Activated T-cell treated with anti-CD3 and anti-CD28 coated beads, Interleukin-2, amount 50 U/mL, for 4 hours (primary cell): ENCODE data around the gene CDC42EP5. TPM values are rescaled to one million over a fixed set of nuclear protein-coding genes. Genes with fewer than 3 reads are reported as not detected.

Experiments used
- ATAC-seq, 2 donors: fragments of 200-7000 bp; cut with Tn5 transposase; one replicate each; pipeline ENCODE4 v1.10.0; 2021
- DNase-seq: peaks from one replicate; pipeline ENCODE4 v3.0.0-alpha.2; 2020
- H3K27me3 Mint-ChIP-seq: one replicate; pipeline ENCODE4 v1.8.0; 2021; ENCODE audit warnings: low read depth, mixed read lengths
- H3K36me3 Mint-ChIP-seq: one replicate; pipeline ENCODE4 v1.8.0; 2022; ENCODE audit warnings: mixed read lengths; ENCODE audit not compliant: insufficient read depth
- H3K4me1 Mint-ChIP-seq: one replicate; pipeline ENCODE4 v1.8.0; 2021; ENCODE audit warnings: low read depth, mixed read lengths
- H3K4me3 Mint-ChIP-seq: one replicate; pipeline ENCODE4 v1.8.0; 2021; ENCODE audit warnings: mild to moderate bottlenecking, moderate library complexity, mixed read lengths
- H3K9me3 Mint-ChIP-seq: one replicate; pipeline ENCODE4 v1.8.0; 2021; ENCODE audit warnings: mixed read lengths
- total RNA-seq, 3 donors: library from RNA; stranded (reverse); gene quantifications; one replicate each; pipeline ENCODE4 v1.2.1, GENCODE V29; 2021

Gene CDC42EP5
- total RNA-seq, 3 donors from 2014 or later, result 0.30 TPM; not detected in 2

DNA sequence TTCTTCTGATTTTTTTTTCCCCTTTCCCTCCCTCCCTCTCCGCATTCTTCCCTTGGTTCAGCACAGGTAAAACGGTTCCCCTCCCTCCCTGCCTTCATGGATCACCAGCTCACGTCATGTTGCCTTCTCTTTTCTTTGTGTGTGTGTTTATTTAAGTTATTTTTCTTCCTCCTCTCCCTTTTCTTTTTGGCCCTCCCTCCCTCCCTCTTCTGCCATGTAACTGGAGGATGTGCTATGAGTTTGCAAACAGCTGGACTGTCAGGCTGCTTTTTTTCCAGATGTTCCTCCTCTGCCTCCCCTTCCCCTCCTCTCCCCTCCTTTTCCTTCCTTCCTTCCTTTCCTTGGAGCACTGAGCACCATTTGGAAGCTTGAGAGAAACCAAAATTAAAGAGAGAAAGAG, 11.5 kb downstream of the CDC42EP5 start:
- Mint-ChIP-seq H3K4me1 (peaks cover 19% of the 10 kb centered on the region), H3K36me3 (peaks cover 31% of the 10 kb centered on the region), H3K9me3 (no peaks in the 10 kb centered on the region), H3K4me3 (peak overlapping the region; percentile 71), H3K27me3 (no peaks in the 10 kb centered on the region)
- DNase-seq (no peak), ATAC-seq (no peak)

DNA sequence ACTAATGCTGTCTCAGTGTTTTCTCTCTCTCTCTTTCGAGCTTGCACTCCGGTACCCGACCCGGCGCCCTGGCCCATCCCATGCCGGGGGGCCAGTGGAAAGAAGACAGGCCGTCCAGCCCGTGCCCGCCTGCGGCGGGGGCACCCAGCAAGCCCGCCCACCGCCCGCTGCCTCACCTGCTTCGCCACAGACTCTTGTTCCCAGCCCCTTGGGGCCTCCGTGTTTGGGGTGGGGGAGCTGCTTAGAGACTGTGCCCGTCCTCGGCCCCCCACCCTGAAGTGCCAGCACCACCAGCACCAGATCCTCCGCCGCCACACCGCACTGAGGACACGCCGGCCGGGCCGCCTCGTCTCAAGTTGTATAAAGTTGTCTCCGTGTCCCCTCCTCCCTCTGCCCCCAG, 11.9 kb downstream of the CDC42EP5 start:
- Mint-ChIP-seq H3K4me1 (peaks cover 19% of the 10 kb centered on the region), H3K36me3 (peaks cover 31% of the 10 kb centered on the region), H3K27me3 (no peaks in the 10 kb centered on the region), H3K9me3 (no peaks in the 10 kb centered on the region), H3K4me3 (no peak overlapping the region)
- DNase-seq (no peak), ATAC-seq (no peak)

DNA sequence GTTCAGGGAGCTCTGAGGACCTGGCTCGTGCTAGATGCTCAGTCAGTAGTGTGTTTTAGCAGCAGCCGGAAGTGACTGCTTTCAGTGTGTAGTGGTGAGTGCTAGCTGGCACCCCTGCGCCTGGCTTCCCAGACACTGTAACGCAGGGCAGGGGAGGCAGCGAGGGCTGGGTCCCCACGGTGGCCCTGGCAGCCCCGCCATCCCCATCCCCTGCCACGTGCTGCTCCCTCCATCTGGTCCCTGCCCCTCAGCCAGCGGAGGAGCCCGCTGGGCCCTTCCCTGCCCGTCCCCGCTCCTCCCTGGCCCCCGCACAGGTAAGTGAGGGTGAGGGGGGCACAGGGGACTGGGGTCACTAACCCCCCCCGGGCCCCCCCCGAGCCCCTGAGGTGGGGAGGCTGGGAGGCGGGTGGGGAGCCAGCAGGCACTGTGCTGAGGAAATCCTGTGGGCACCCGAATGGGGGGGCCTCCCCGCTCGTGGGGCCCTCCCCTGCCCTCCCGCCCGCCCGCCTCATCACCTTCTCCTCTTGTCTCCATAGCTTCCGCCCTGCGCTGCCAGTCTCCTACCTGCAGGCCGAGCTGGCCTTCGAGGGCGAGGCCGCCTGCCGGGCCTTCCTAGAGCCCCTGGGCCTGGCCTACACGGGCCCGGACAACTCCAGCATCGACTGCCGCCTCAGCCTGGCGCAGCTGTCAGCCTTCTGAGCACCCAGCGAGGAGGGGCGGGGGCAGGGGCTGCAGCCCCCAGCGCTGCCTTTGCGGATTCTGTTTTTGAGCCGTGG, 12.7 kb downstream of the CDC42EP5 start:
- H3K4me1 Mint-ChIP-seq, result peaks cover 19% of the 10 kb centered on the region
- no peak overlapping the region for H3K4me3 Mint-ChIP-seq
- H3K36me3 Mint-ChIP-seq, result peaks cover 31% of the 10 kb centered on the region
- ATAC-seq (no peak), DNase-seq (no peak)
- no peaks in the 10 kb centered on the region for H3K27me3 Mint-ChIP-seq
- no peaks in the 10 kb centered on the region for H3K9me3 Mint-ChIP-seq

DNA sequence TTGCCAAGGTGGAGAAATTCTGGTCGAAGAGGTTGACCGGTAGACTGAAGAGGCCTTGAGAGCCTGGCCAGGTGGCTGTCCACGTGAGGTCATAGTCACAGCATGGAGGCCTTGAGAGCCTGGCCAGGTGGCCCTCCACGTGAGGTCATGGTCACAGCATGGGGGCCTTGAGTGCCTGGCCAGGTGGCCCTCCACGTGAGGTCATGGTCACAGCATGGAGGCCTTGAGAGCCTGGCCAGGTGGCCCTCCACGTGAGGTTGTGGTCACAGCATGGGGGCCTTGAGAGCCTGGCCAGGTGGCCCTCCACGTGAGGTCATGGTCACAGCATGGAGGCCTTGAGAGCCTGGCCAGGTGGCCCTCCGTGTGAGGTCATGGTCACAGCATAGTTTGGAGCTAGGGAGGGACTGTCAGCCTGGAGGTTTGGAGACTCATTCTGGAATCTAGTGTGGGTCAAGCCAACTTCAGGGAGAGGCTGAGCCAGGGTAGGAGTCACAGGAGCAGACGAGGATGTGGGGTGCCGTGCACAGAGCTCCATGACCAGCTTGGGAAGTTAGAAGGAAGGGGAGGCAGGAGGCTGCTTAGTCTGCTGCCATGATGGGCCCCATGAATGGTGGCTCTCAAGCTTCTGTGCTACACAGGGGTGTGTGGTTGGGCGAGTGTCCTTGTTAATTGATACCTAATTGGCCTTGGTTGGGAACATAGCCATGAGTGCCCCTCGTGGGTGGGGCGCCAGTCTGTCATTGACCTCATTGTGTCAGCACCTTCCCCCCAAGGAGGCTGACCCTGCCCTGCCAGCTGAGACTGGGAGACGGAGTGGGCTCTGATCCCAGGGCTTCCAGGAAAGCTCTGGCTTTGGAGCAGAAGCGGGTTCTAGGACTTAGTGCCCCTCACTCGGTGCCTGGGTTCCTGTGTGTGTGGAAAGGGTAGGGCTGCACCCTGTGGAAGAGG, 13.5 kb downstream of the CDC42EP5 start:
- no peak for DNase-seq
- ATAC-seq, result no peak
- Mint-ChIP-seq H3K4me1 (peaks cover 17% of the 10 kb centered on the region), H3K36me3 (peaks cover 34% of the 10 kb centered on the region), H3K27me3 (no peaks in the 10 kb centered on the region), H3K4me3 (no peak overlapping the region), H3K9me3 (no peaks in the 10 kb centered on the region)

DNA sequence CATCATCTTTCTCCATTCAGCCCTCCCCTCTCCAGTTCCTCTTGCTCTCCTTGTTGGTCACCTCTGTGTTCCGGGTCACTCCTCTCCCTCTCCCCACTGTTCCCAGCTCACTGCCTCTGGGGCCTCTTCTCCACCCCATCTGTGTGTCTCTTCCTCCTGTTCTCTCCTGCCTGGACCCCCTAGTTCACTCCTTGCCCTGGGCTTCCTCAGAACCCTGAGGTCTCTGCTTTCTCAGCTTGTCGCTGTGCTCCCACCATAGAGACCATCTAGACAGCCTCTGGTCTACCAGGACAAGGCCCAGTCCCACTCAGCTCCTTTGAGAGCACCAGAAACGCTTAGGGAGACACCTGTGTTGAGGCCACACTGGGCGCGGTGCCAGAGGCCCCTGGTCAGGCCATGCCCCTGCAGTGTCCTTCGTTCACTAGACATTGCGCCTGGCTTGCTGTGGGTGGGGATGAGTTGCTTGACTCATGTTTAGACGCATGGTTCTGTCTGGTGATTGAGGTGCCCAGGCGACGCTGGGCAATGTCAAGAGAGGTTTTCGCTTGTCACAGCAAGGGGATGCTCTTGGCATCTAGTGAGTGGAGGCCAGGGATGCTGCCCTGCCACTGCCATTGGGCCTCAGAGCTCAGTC, 14.3 kb downstream of the CDC42EP5 start:
- H3K36me3 Mint-ChIP-seq, result peaks cover 38% of the 10 kb centered on the region
- H3K9me3 Mint-ChIP-seq, result no peaks in the 10 kb centered on the region
- DNase-seq (no peak), ATAC-seq (no peak)
- peaks cover 12% of the 10 kb centered on the region for H3K4me1 Mint-ChIP-seq
- no peaks in the 10 kb centered on the region for H3K27me3 Mint-ChIP-seq
- H3K4me3 Mint-ChIP-seq, result peak overlapping the region; percentile 9

DNA sequence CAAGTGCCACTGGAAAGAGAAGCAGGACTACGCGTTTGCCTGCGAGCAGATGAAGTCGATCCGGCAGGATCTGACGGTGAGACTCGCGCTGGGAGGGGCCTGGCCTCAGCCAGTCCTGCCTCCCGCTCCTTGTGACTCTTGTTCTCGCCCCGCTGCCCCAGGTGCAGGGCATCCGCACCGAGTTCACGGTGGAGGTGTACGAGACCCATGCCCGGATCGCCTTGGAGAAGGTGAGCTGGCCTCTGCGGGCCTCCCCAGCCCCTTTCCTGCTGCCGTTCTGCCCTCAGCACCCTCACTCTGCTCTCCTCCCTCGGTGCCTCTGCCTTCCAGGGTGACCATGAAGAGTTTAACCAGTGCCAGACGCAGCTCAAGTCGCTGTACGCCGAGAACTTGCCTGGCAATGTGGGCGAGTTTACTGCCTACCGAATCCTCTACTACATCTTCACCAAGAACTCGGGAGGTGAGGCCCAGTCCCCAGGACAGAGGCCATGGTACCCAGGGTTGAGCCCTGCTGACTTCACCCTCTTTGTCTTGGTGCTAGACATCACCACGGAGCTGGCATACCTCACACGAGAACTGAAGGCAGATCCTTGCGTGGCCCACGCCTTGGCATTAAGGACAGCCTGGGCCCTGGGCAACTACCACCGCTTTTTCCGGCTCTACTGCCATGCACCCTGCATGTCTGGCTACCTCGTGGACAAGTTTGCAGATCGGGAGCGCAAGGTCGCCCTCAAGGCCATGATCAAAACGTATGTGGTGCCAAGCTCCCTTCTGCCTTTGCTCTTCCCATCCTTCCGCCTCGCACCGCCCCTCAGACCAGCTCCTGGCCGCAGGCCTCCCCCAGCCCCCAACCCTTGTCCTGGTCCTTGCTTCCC, 15.1 kb downstream of the CDC42EP5 start:
- Mint-ChIP-seq H3K4me1 (peaks cover 10% of the 10 kb centered on the region), H3K9me3 (no peaks in the 10 kb centered on the region), H3K27me3 (no peaks in the 10 kb centered on the region), H3K36me3 (peaks cover 44% of the 10 kb centered on the region), H3K4me3 (peak overlapping the region; percentile 9)
- DNase-seq (no peak), ATAC-seq (no peak)

DNA sequence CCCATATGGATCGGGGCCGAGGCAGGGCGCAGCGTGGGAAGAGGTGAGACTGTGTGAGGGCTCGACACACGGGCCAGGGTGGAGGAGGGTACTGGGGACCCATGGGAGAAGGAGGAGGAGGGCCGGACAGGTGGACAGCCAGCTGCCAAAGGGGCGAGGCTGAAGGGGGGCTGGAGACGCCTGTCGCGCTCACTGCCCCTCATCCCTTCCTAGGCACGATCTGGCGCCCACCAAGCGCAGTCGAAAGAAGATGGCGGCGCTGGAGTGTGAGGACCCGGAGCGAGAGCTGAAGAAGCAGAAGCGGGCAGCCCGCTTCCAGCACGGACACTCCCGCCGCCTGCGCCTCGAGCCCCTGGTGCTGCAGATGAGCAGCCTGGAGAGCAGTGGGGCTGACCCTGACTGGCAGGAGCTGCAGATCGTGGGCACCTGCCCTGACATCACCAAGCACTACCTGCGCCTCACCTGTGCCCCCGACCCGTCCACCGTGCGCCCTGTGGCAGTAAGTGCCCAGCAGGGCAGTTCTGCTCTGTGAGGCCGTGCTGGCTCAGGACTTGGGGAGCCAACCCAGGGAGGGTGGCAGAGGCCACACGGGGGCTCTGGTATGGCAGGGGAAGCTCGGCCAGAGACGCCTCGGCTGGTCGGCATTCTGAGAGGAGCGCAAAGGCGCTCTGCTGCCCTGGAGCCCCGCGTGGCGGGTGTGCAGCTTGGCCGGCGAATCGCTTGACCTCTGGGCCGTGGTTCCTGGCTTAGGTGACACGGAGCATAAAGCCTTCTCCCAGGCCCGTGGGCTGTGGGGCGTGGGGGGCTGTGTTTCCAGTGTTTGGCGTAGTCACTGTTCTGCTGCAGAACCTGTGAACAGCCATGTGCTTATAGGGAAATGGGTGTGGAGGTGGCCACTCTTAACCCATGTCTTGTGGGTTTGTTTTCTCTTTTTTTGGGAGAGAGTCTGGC, 16.4 kb downstream of the CDC42EP5 start:
- Mint-ChIP-seq H3K27me3 (no peaks in the 10 kb centered on the region), H3K36me3 (peaks cover 48% of the 10 kb centered on the region), H3K4me3 (no peak overlapping the region)

DNA sequence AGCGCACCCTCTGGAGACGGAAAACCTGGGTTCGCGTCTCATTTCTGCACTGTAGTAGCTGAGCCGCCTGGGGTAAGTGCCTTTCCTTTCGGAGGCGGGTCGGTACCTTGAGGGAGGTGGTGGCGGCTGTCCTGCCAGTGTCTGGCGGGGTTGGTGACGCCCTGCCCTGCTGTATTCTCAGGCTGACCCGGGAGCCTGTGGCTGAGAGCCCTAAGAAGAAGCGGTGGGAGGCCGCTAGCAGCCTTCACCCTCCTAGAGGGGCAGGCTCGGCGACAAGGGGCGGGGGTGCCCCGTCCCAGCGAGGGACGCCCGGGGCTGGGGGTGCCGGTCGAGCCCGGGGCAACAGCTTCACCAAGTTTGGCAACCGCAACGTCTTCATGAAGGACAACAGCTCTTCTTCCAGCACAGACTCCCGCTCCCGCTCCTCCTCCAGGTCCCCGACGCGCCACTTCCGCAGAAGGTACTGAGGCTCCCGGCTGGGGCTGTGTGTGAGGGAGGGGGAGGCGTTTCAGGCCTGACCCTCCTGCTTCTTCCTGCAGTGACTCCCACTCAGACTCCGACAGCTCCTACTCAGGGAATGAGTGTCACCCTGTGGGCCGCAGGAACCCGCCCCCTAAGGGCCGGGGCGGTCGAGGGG, 17.2 kb downstream of the CDC42EP5 start:
- no peaks in the 10 kb centered on the region for H3K9me3 Mint-ChIP-seq
- ATAC-seq, result no peak
- peaks cover 16% of the 10 kb centered on the region for H3K4me1 Mint-ChIP-seq
- no peak overlapping the region for H3K4me3 Mint-ChIP-seq
- no peaks in the 10 kb centered on the region for H3K27me3 Mint-ChIP-seq
- no peak for DNase-seq
- H3K36me3 Mint-ChIP-seq, result peaks cover 50% of the 10 kb centered on the region

More for the DNA sequence above, 16.4 kb downstream of the CDC42EP5 start:
- Mint-ChIP-seq H3K9me3 (no peaks in the 10 kb centered on the region), H3K4me1 (peaks cover 8% of the 10 kb centered on the region)
- DNase-seq (no peak), ATAC-seq (no peak)

DNA sequence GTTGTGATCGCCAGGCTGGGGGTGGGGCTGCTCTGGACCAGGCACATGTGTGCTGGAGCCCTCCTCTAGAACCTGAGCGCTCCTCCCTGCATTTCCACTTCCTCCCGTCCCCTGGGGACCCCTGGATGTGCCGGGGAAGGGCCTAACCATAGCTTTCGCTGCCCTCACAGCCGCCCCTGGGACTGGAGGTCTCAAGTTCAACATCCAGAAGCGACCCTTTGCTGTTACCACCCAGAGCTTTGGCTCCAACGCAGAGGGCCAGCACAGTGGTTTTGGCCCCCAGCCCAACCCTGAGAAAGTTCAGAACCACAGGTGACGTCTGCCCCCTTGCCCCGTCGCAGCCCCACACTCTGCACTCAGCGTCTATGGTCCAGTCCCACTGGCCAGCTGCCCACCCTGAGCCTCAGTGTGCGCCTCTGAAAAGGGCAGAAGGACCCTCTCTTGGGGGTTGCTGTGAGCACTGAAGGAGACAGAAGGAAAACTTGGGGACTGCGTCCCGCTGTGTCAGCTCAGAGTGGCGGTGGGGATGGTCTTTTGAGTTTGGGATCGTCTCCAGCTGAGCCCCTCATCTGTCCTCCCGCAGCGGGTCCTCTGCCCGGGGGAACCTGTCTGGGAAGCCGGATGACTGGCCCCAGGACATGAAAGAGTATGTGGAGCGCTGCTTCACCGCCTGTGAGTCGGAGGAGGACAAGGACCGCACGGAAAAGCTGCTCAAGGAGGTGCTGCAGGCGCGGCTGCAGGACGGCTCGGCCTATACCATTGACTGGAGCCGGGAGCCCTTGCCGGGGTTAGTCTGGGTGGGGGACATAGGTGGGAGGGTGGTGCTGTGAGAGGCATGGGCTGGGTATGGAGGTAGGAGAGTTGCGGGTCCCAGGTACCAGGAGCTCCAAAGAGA, 18.1 kb downstream of the CDC42EP5 start:
- Mint-ChIP-seq H3K36me3 (peaks cover 50% of the 10 kb centered on the region), H3K27me3 (no peaks in the 10 kb centered on the region), H3K4me3 (no peak overlapping the region), H3K9me3 (no peaks in the 10 kb centered on the region), H3K4me1 (peaks cover 25% of the 10 kb centered on the region)
- ATAC-seq (no peak), DNase-seq (no peak)

DNA sequence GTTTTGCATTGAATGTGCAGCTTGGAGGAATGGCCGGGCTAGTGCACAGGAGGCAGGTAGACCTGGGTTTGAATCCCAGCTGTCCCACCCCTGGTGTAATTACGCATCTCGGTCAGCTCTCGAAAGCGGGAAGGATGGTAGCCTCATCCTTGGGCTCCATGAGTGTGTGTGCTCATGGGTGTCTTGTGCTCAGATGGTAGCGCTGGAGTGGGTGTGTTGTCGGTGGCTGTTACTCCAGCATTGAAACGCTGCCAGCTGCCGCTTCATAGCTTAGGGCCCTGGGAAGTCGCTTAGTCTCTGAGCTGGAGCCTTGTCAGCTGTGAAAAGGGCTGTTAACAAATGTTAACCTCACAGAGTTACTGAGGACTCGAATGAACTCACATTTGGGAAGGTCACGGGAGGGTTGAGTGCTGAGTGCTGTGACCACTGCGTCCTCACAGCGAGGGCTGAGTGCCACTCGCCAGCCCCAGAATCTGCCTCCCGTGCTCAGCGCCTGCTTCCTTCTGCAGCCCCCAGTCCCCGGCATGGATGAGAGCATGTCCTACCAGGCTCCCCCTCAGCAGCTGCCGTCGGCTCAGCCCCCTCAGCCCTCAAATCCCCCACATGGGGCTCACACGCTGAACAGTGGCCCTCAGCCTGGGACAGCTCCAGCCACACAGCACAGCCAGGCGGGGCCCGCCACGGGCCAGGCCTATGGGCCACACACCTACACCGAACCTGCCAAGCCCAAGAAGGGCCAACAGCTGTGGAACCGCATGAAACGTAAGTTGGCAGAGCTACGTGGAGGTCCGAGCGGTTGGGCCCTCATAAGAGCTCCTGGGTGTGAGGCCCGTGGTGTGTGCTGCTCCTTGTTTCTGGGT, 18.9 kb downstream of the CDC42EP5 start:
- Mint-ChIP-seq H3K27me3 (no peaks in the 10 kb centered on the region), H3K9me3 (no peaks in the 10 kb centered on the region), H3K36me3 (peaks cover 43% of the 10 kb centered on the region), H3K4me1 (peaks cover 29% of the 10 kb centered on the region), H3K4me3 (no peak overlapping the region)
- DNase-seq, result no peak
- no peak for ATAC-seq

DNA sequence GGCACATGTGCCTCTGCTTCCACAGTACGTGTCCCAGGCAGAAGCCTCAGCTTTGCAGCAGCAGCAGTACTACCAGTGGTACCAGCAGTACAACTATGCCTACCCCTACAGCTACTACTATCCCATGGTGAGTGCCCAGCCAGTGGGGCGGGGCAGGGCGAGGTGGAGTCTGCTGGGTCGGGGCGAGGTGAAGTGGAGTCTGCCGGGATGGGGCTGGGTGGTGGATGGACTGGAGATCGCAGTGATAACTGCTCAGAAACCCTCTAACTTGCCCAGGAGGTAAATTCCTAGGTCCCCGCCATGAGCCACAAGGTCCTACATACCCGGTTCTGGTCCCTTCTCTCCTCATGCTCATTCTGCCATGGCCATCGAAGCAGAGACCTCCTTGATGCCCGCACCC, 20.5 kb downstream of the CDC42EP5 start:
- H3K9me3 Mint-ChIP-seq, result no peaks in the 10 kb centered on the region
- H3K4me1 Mint-ChIP-seq, result peaks cover 33% of the 10 kb centered on the region
- peaks cover 28% of the 10 kb centered on the region for H3K36me3 Mint-ChIP-seq
- no peak for ATAC-seq
- no peaks in the 10 kb centered on the region for H3K27me3 Mint-ChIP-seq
- H3K4me3 Mint-ChIP-seq, result no peak overlapping the region
- no peak for DNase-seq
